Stimulated activated CD4-positive, alpha-beta T cell treated with anti-CD3 and anti-CD28 coated beads, TNF-alpha, amount 100 ng/mL, for 24 hours (primary cell): Measurements from ENCODE around the gene PLAAT3.
"Not testable (repeated sequence)": the region's sequence is repeated elsewhere in the genome, so short reads cannot be mapped to it uniquely, and the experiment has no call there.

Experiments used
- DNase-seq, 3 experiments: peaks; one replicate each; pipeline ENCODE4 v3.0.0-alpha.2; 2020; ENCODE audit warnings: low read depth in 3 of 3

Gene PLAAT3

GRCh38 chr11:63567044-63567840 lies 47.0 kb downstream of the PLAAT3 start:
- peak in 1 of 3 experiments; percentile 54 for DNase-seq

- DNase-seq, result no peak
Observed at GRCh38 chr11:63564784-63565350, 49.4 kb downstream of the PLAAT3 start.

GRCh38 chr11:63564056-63564774 lies 50.0 kb downstream of the PLAAT3 start:
- DNase-seq, result no peak

- DNase-seq, result no peak
Observed at GRCh38 chr11:63563201-63564055, 50.8 kb downstream of the PLAAT3 start, which contains the start of gene PLAAT2. TSS of gene PLAAT2 (minus strand) at chr11:63563379. CDS start at chr11:63563324, 55 bp downstream.

GRCh38 chr11:63560506-63561180 lies 53.6 kb downstream of the PLAAT3 start:
- no peak for DNase-seq

- DNase-seq, result no peak
Observed at GRCh38 chr11:63558459-63559157, 55.6 kb downstream of the PLAAT3 start.

- no peak for DNase-seq
Observed at GRCh38 chr11:63557570-63557969, 56.7 kb downstream of the PLAAT3 start.

- no peak for DNase-seq
Observed at GRCh38 chr11:63556404-63557013, 57.7 kb downstream of the PLAAT3 start.

GRCh38 chr11:63554877-63555223 lies 59.4 kb downstream of the PLAAT3 start:
- no peak for DNase-seq

- DNase-seq, result peak in 1 of 3 experiments; percentile 41
Observed at GRCh38 chr11:63553759-63554158, 60.5 kb downstream of the PLAAT3 start.

GRCh38 chr11:63552921-63553320 lies 61.3 kb downstream of the PLAAT3 start:
- no peak for DNase-seq

- no peak for DNase-seq
Observed at GRCh38 chr11:63551889-63552266, 62.4 kb downstream of the PLAAT3 start.

- DNase-seq, result no peak
Observed at GRCh38 chr11:63551091-63551888, 62.9 kb downstream of the PLAAT3 start.

- DNase-seq, result not testable (repeated sequence)
Observed at GRCh38 chr11:63550156-63550700, 64.0 kb downstream of the PLAAT3 start.

- no peak for DNase-seq
Observed at GRCh38 chr11:63549411-63549810, 64.8 kb downstream of the PLAAT3 start.

GRCh38 chr11:63548178-63548577 lies 66.1 kb downstream of the PLAAT3 start:
- DNase-seq, result no peak

- no peak for DNase-seq
Observed at GRCh38 chr11:63547061-63547460, 67.2 kb downstream of the PLAAT3 start.

GRCh38 chr11:63543711-63544110 lies 70.5 kb downstream of the PLAAT3 start:
- DNase-seq, result no peak

- DNase-seq, result not testable (repeated sequence)
Observed at GRCh38 chr11:63542506-63542905, 71.7 kb downstream of the PLAAT3 start.
